Measurements from ENCODE around the gene SLC39A11. TPM values are rescaled to one million over a fixed set of nuclear protein-coding genes. Genes with fewer than 3 reads are reported as not detected.

SLC39A11 gene
- total RNA-seq, 1 donor from 2014 or later, result 9.4 TPM

- DNase-seq (ENCODE audit: low read depth), result no peak
Measured at GRCh38 chr17:72697602-72698146, 394.8 kb downstream of the SLC39A11 start.

- DNase-seq (ENCODE audit: low read depth), result no peak
Measured at GRCh38 chr17:72696721-72697120, 395.8 kb downstream of the SLC39A11 start.

GRCh38 chr17:72696156-72696555, 396.3 kb downstream of the SLC39A11 start:
- DNase-seq (ENCODE audit: low read depth), result no peak

- DNase-seq (ENCODE audit: low read depth), result no peak
Measured at GRCh38 chr17:72693956-72694355, 398.5 kb downstream of the SLC39A11 start.

- no peak for DNase-seq (ENCODE audit: low read depth)
Measured at GRCh38 chr17:72693151-72693878, 399.2 kb downstream of the SLC39A11 start.

GRCh38 chr17:72692676-72693075, 399.8 kb downstream of the SLC39A11 start:
- DNase-seq (ENCODE audit: low read depth), result no peak

- no peak for DNase-seq (ENCODE audit: low read depth)
Measured at GRCh38 chr17:72691586-72691985, 400.9 kb downstream of the SLC39A11 start.

- no peak for DNase-seq (ENCODE audit: low read depth)
Measured at GRCh38 chr17:72691017-72691416, 401.5 kb downstream of the SLC39A11 start.

GRCh38 chr17:72687886-72688285, 404.6 kb downstream of the SLC39A11 start:
- no peak for DNase-seq (ENCODE audit: low read depth)

GRCh38 chr17:72684405-72685020, 408.0 kb downstream of the SLC39A11 start:
- no peak for DNase-seq (ENCODE audit: low read depth)

GRCh38 chr17:72683506-72684404, 408.7 kb downstream of the SLC39A11 start:
- peak; percentile 40 for DNase-seq (ENCODE audit: low read depth)

GRCh38 chr17:72682605-72683004, 409.9 kb downstream of the SLC39A11 start:
- peak; percentile 24 for DNase-seq (ENCODE audit: low read depth)

- no peak for DNase-seq (ENCODE audit: low read depth)
Measured at GRCh38 chr17:72681844-72682243, 410.6 kb downstream of the SLC39A11 start.

GRCh38 chr17:72677714-72678390, 414.6 kb downstream of the SLC39A11 start:
- DNase-seq (ENCODE audit: low read depth), result no peak

- no peak for DNase-seq (ENCODE audit: low read depth)
Measured at GRCh38 chr17:72677108-72677507, 415.4 kb downstream of the SLC39A11 start.

- DNase-seq (ENCODE audit: low read depth), result no peak
Measured at GRCh38 chr17:72672729-72673128, 419.8 kb downstream of the SLC39A11 start.

GRCh38 chr17:72671016-72671415, 421.5 kb downstream of the SLC39A11 start:
- no peak for DNase-seq (ENCODE audit: low read depth)

GRCh38 chr17:72667096-72668063, 425.1 kb downstream of the SLC39A11 start:
- no peak for DNase-seq (ENCODE audit: low read depth)
